Measurements from ENCODE around the gene HBA2. TPM values are rescaled to one million over a fixed set of nuclear protein-coding genes. Genes with fewer than 3 reads are reported as not detected.

HBA2 gene
- total RNA-seq = not detected in 2 replicates

DNA sequence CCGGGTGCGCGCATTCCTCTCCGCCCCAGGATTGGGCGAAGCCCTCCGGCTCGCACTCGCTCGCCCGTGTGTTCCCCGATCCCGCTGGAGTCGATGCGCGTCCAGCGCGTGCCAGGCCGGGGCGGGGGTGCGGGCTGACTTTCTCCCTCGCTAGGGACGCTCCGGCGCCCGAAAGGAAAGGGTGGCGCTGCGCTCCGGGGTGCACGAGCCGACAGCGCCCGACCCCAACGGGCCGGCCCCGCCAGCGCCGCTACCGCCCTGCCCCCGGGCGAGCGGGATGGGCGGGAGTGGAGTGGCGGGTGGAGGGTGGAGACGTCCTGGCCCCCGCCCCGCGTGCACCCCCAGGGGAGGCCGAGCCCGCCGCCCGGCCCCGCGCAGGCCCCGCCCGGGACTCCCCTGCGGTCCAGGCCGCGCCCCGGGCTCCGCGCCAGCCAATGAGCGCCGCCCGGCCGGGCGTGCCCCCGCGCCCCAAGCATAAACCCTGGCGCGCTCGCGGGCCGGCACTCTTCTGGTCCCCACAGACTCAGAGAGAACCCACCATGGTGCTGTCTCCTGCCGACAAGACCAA lies at the start of gene HBA2:
Gene HBA2, plus strand, starts transcription at position 503 of the 568 bp plus-strand sequence. Its CDS starts 37 bp downstream, at position 540.

DNA sequence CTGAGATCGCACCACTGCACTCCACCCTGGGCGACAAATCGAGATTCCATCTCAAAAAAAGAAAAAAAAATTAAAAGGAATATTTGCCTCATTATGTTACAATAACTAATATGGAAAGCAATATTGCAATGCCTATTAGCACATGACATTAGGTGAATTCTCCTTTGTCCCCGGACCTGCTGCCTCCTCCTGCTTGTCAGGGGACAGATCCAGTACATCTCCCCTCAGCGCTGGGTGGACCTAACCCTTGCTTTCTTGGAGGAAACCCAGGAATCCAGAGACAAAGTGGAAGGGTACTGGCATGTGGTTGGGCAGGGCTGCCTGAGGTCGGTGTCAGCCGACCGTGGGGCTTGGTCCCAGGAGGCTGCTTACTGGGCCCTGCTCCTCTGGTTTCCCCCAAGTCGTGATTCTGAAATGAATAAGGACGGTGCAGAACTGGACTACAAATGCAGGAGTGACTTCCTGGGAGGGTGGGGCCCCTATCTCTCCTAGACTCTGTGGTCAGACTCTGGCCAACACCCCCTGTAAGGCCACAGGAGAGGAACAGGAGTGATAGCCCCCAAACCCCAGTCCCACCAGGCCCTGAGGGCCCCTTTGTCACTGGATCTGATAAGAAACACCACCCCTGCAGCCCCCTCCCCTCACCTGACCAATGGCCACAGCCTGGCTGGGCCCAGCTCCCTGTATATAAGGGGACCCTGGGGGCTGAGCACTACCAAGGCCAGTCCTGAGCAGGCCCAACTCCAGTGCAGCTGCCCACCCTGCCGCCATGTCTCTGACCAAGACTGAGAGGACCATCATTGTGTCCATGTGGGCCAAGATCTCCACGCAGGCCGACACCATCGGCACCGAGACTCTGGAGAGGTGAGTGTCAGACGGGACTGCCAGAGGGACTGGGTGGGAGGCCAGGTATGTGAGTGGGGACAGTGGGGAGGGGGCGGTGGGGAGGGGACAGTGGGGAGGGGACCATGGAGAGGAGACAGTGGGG lies 20.2 kb upstream of the HBA2 start, which contains the start of gene HBZ:
Gene HBZ, plus strand, starts transcription at position 504 of the 988 bp plus-strand sequence. Its CDS starts 266 bp downstream, at position 770.

DNA sequence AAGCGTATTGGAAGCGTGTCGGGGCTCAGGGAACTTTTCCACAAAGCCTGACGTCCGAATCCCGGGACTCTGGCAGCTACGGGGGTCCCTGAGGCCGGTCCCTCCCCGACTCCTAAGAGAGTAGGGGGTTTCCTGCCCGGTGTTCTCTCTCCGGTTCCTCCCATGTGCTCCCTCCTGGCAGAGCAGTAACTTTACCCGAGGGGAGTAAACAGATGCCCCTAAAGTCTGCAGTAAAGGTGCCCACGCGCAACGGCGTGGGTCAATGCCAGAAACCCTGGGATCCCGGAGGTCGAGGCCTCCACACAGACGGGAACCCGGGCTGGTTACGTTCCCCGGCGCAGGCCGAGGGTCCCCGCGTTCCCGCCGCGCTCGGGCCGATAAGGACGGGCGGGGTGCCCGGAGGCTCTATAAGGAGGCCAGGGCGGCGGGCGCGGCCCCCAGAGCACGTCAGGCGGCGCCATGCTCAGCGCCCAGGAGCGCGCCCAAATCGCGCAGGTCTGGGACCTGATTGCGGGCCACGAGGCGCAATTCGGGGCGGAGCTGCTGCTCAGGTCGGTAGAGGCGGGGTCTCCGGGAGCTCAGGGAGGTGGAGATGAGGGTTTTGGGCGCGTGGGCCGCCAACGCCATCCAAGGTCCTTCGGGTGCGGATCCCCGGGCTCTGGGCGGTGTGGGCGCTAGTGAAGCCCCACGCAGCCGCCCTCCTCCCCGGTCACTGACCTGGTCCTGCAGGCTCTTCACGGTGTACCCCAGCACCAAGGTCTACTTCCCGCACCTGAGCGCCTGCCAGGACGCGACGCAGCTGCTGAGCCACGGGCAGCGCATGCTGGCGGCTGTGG lies 6.9 kb upstream of the HBA2 start, which contains the start of gene HBM:
Gene HBM, plus strand, starts transcription at position 440 of the 836 bp plus-strand sequence. Its CDS starts 20 bp downstream, at position 460.

DNA sequence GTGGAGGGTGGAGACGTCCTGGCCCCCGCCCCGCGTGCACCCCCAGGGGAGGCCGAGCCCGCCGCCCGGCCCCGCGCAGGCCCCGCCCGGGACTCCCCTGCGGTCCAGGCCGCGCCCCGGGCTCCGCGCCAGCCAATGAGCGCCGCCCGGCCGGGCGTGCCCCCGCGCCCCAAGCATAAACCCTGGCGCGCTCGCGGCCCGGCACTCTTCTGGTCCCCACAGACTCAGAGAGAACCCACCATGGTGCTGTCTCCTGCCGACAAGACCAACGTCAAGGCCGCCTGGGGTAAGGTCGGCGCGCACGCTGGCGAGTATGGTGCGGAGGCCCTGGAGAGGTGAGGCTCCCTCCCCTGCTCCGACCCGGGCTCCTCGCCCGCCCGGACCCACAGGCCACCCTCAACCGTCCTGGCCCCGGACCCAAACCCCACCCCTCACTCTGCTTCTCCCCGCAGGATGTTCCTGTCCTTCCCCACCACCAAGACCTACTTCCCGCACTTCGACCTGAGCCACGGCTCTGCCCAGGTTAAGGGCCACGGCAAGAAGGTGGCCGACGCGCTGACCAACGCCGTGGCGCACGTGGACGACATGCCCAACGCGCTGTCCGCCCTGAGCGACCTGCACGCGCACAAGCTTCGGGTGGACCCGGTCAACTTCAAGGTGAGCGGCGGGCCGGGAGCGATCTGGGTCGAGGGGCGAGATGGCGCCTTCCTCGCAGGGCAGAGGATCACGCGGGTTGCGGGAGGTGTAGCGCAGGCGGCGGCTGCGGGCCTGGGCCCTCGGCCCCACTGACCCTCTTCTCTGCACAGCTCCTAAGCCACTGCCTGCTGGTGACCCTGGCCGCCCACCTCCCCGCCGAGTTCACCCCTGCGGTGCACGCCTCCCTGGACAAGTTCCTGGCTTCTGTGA lies 4.1 kb downstream of the HBA2 start, which contains the start of gene HBA1:
Gene HBA1, plus strand, starts transcription at position 204 of the 906 bp plus-strand sequence. Its CDS starts 37 bp downstream, at position 241.

DNA sequence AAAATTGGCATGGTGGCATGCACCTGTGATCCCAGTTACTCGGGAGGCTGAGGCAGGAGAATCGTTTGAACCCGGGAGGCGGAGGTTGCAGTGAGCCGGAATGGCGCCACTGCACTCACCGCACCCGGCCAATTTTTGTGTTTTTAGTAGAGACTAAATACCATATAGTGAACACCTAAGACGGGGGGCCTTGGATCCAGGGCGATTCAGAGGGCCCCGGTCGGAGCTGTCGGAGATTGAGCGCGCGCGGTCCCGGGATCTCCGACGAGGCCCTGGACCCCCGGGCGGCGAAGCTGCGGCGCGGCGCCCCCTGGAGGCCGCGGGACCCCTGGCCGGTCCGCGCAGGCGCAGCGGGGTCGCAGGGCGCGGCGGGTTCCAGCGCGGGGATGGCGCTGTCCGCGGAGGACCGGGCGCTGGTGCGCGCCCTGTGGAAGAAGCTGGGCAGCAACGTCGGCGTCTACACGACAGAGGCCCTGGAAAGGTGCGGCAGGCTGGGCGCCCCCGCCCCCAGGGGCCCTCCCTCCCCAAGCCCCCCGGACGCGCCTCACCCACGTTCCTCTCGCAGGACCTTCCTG lies 7.5 kb downstream of the HBA2 start, which contains the start of gene HBQ1:
Gene HBQ1, plus strand, starts transcription at position 359 of the 575 bp plus-strand sequence. Its CDS starts 28 bp downstream, at position 387.

Small RNAs within 50 kb of the gene (small RNA-seq; reads per million reads assigned to genes)
- not detected for gene RF00019

Other genes starting within 250 kb of the HBA2 start
- 1.8 and 2.1 TPM in 2 replicates for gene POLR3K, start 119.3 kb upstream of the HBA2 start, total RNA-seq
- 15.9 and 17.6 TPM in 2 replicates for gene SNRNP25, start 119.0 kb upstream of the HBA2 start, total RNA-seq
- 27.4 and 29.5 TPM in 2 replicates for gene RHBDF1, start 100.2 kb upstream of the HBA2 start, total RNA-seq
- gene MPG, start 94.7 kb upstream of the HBA2 start, total RNA-seq = 91.7 and 116 TPM in 2 replicates
- gene NPRL3, start 34.2 kb upstream of the HBA2 start, total RNA-seq = 13.0 and 13.2 TPM in 2 replicates
- gene HBZ, start 20.2 kb upstream of the HBA2 start, total RNA-seq = not detected in 2 replicates
- gene HBM, start 6.9 kb upstream of the HBA2 start, total RNA-seq = not detected in 2 replicates
- not detected in 2 replicates for gene HBA1, start 3.8 kb downstream of the HBA2 start, total RNA-seq
- gene HBQ1, start 7.6 kb downstream of the HBA2 start, total RNA-seq = not detected in 2 replicates
- gene LUC7L, start 56.6 kb downstream of the HBA2 start, total RNA-seq = 42.7 and 47.3 TPM in 2 replicates
- gene FAM234A, start 61.9 kb downstream of the HBA2 start, total RNA-seq = 75.2 and 89.9 TPM in 2 replicates
- gene RGS11, start 103.1 kb downstream of the HBA2 start, total RNA-seq = 2.6 and 3.5 TPM in 2 replicates
- 0.22 TPM in 1 of 2 replicates, not detected in the other for gene ARHGDIG, start 107.7 kb downstream of the HBA2 start, total RNA-seq
- not detected in 2 replicates for gene PDIA2, start 110.3 kb downstream of the HBA2 start, total RNA-seq
- 14.2 and 15.1 TPM in 2 replicates for gene AXIN1, start 179.8 kb downstream of the HBA2 start, total RNA-seq
- gene MRPL28, start 197.7 kb downstream of the HBA2 start, total RNA-seq = 51.3 and 58.4 TPM in 2 replicates
- gene PGAP6, start 209.1 kb downstream of the HBA2 start, total RNA-seq = 32.4 and 33.2 TPM in 2 replicates
- gene NME4, start 224.3 kb downstream of the HBA2 start, total RNA-seq = 57.4 and 61.4 TPM in 2 replicates
- 10.2 and 10.5 TPM in 2 replicates for gene DECR2, start 229.0 kb downstream of the HBA2 start, total RNA-seq

Data from articular chondrocyte of knee joint (primary cell).